ENCODE measurements around the gene SCAMP2. TPM values are rescaled to one million over a fixed set of nuclear protein-coding genes. Genes with fewer than 3 reads are reported as not detected.
A peak's percentile ranks its signal among the peaks of the same experiment; 100 is the strongest.

SCAMP2 gene
- total RNA-seq, 1 donor from 2014 or later, result 115 TPM

GRCh38 chr15:74870436-74871215 lies 2.5 kb downstream of the SCAMP2 start:
- ATAC-seq, result no peak
- no peak for TF ChIP-seq CTCF (IDR thresholded peaks at IDR 0.05)
- Histone ChIP-seq H3K9me3 (no peaks in the 10 kb centered on the region), H3K27ac (peak overlapping the region; percentile 71), H3K4me1 (peaks cover 65% of the 10 kb centered on the region), H3K27me3 (no peaks in the 10 kb centered on the region), H3K36me3 (no peaks in the 10 kb centered on the region), H3K4me3 (peak overlapping the region; percentile 17)
- DNase-seq, result no peak
- intact Hi-C loops (cut with DNase I), result no loop called here

GRCh38 chr15:74869726-74870407 lies 3.3 kb downstream of the SCAMP2 start:
- H3K4me3 ChIP-seq, result peak overlapping the region; percentile 17
- peak overlapping the region; percentile 71 for H3K27ac ChIP-seq
- no peaks in the 10 kb centered on the region for H3K36me3 ChIP-seq
- ATAC-seq (peak; percentile 59), DNase-seq (peak; percentile 80)
- no peaks in the 10 kb centered on the region for H3K9me3 ChIP-seq
- intact Hi-C loops (cut with DNase I), result no loop called here
- TF ChIP-seq CTCF (IDR thresholded peaks at IDR 0.05), result no peak
- H3K4me1 ChIP-seq, result peaks cover 65% of the 10 kb centered on the region
- H3K27me3 ChIP-seq, result no peaks in the 10 kb centered on the region

GRCh38 chr15:74869372-74869725 lies 3.8 kb downstream of the SCAMP2 start:
- Histone ChIP-seq H3K27ac (peak overlapping the region; percentile 71), H3K36me3 (no peaks in the 10 kb centered on the region), H3K27me3 (no peaks in the 10 kb centered on the region), H3K9me3 (no peaks in the 10 kb centered on the region), H3K4me3 (no peak overlapping the region), H3K4me1 (peaks cover 65% of the 10 kb centered on the region)
- DNase-seq (no peak), ATAC-seq (peak; percentile 0)
- no peak for TF ChIP-seq CTCF (IDR thresholded peaks at IDR 0.05)
- intact Hi-C loops (cut with DNase I), result no loop called here

GRCh38 chr15:74868059-74868458 lies 5.1 kb downstream of the SCAMP2 start:
- no peaks in the 10 kb centered on the region for H3K27me3 ChIP-seq
- H3K9me3 ChIP-seq, result no peaks in the 10 kb centered on the region
- H3K36me3 ChIP-seq, result no peaks in the 10 kb centered on the region
- DNase-seq (no peak), ATAC-seq (peak; percentile 54)
- TF ChIP-seq CTCF (IDR thresholded peaks at IDR 0.05), result no peak
- intact Hi-C loops (cut with DNase I), result no loop called here
- H3K27ac ChIP-seq, result peak overlapping the region; percentile 71
- H3K4me1 ChIP-seq, result peaks cover 77% of the 10 kb centered on the region
- no peak overlapping the region for H3K4me3 ChIP-seq

- no peaks in the 10 kb centered on the region for H3K9me3 ChIP-seq
- no peak for TF ChIP-seq CTCF (IDR thresholded peaks at IDR 0.05)
- no peak overlapping the region for H3K4me3 ChIP-seq
- DNase-seq, result no peak
- ATAC-seq, result no peak
- intact Hi-C loops (cut with DNase I), result no loop called here
- H3K4me1 ChIP-seq, result peaks cover 77% of the 10 kb centered on the region
- no peaks in the 10 kb centered on the region for H3K27me3 ChIP-seq
- no peaks in the 10 kb centered on the region for H3K36me3 ChIP-seq
- peak overlapping the region; percentile 71 for H3K27ac ChIP-seq
Measured at GRCh38 chr15:74867466-74868038, 5.6 kb downstream of the SCAMP2 start.

All from upper lobe of right lung (tissue), 1 donor.